ENCODE results near the gene MZB1.
"Not testable (repeated sequence)": the region's sequence is repeated elsewhere in the genome, so short reads cannot be mapped to it uniquely, and the experiment has no call there.

MZB1 gene

DNA sequence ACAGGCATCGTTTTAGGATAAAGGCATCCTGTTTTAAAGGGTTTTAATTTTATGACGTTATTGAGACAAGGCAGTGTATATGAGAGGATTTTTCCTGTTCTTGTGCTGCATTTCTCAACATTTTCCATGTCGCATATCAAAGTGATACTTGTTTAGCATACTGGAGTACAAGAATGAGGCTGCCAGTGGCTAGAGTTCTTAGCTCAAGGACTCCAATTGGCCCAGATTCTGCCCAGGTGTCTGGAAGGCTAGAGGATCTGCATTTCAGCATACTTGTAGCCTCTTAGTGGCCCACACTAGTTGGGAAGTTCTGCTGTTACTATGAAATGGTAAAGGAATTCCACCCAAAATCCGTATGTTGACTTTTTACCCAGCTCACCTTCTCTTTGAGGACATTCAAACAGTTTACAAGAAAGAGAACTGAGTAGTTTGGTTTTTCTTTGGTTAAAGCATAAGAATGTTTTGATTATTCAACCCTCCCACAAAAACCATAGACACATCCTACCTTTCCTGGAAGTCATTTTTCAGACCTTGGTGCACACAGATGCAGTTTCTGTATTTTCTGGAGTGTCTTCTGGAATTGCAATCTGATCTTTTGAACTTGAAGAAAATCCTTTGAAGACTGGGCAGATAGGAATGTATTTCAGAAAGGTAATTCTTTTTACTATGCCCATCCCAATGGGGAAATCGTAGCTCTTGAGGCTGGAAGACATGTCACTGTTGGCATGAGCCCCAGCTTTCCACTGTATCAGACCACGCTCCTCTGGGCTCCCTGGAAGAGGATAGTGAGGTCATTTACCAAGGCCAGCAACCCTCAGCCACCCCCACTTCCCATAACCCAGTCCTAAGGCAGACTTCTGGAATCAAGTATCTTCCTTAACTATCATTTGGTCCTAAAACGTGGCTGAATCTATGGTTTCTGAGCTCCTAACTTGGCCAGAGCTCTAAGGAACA lies 18.0 kb downstream of the MZB1 start:
- no peak for DNase-seq

- no peak for DNase-seq
These were observed 20.5 kb downstream of the MZB1 start for GRCh38 chr5:139369181-139369580.

- no peak for DNase-seq
These were observed 21.1 kb downstream of the MZB1 start for GRCh38 chr5:139368613-139369012.

GRCh38 chr5:139364466-139364865 lies 25.2 kb downstream of the MZB1 start:
- no peak for DNase-seq

- DNase-seq = no peak
These were observed 25.8 kb downstream of the MZB1 start for GRCh38 chr5:139363937-139364336.

GRCh38 chr5:139361835-139362429 lies 27.8 kb downstream of the MZB1 start:
- DNase-seq = no peak

- DNase-seq = no peak
These were observed 29.3 kb downstream of the MZB1 start for GRCh38 chr5:139360384-139360783.

- no peak for DNase-seq
These were observed 31.6 kb downstream of the MZB1 start for GRCh38 chr5:139358064-139358463.

GRCh38 chr5:139355900-139356299 lies 33.8 kb downstream of the MZB1 start:
- not testable (repeated sequence) for DNase-seq

DNA sequence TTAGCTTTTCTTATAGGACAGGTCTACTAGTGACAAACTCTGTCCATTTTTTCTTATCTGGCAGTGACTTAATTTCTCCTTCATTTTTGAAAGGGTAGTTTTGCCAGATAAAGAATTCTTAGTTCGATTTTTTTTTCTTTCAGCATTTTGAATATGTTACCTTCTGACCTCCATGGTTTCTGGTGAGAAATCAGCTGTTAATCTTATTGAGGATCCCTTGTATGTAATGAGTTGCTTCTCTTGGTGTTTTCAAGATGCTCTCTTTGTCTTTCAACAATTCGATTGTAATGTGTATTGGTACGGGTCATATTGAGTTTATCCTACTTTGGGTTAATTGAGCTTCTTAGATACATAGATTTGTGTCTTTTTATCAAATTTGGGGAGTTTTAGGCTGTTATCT lies 35.5 kb downstream of the MZB1 start:
- no peak for DNase-seq

- not testable (repeated sequence) for DNase-seq
These were observed 41.9 kb downstream of the MZB1 start for GRCh38 chr5:139347863-139348262.

GRCh38 chr5:139345442-139345841 lies 44.3 kb downstream of the MZB1 start:
- DNase-seq = not testable (repeated sequence)

DNA sequence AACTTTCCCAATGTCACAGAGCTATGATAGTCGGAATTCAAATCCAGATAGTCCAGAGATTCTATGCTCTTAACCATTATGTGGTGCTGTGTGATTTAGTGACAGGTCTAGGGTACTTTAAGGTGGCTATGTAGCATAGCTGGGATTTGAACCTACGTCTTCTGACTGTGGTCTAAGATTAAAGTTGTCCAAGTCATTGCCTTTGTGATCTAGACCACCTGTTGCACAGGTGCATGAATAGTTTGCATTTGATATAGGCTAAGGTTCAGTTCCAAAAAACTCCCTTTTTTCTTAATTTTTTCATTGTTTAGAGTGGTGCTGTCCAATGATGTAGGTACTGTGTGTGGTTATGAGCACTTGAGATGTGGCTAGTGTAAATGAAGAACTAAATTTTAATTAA lies 45.5 kb downstream of the MZB1 start:
- no peak for DNase-seq

DNA sequence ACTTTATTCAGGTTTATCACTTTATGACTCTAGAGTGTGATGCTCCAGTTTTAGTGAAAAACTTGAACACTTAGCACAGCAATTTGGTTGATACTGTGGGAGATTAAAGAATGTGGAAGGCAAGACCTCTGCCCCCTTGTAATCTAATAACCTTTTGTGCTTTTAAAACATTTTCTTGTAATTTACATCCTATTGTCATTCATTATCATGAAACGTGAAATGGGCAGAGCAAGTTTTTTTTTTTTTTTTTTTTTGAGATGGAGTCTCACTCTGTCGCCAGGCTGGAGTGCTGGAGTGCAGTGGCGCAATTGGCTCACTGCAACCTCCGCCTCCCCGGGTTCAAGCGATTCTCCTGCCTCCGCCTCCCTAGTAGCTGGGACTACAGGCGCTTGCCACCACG lies 46.2 kb downstream of the MZB1 start:
- no peak for DNase-seq

DNA sequence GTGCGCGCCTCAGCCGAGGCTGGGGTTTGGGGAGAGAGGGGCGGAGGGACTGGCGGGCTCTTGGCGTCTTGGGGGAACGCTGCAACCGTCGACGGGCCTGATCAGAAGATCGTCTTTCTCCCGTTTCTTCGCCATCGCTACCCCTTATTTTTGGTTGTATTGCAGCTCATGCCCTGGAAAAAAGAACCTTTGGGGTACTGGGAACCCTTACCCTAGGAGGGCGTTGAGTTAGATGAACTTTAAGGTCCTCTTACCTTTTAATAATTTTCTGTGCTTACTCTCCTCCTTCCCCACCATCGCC lies 47.3 kb downstream of the MZB1 start:
- no peak for DNase-seq

DNA sequence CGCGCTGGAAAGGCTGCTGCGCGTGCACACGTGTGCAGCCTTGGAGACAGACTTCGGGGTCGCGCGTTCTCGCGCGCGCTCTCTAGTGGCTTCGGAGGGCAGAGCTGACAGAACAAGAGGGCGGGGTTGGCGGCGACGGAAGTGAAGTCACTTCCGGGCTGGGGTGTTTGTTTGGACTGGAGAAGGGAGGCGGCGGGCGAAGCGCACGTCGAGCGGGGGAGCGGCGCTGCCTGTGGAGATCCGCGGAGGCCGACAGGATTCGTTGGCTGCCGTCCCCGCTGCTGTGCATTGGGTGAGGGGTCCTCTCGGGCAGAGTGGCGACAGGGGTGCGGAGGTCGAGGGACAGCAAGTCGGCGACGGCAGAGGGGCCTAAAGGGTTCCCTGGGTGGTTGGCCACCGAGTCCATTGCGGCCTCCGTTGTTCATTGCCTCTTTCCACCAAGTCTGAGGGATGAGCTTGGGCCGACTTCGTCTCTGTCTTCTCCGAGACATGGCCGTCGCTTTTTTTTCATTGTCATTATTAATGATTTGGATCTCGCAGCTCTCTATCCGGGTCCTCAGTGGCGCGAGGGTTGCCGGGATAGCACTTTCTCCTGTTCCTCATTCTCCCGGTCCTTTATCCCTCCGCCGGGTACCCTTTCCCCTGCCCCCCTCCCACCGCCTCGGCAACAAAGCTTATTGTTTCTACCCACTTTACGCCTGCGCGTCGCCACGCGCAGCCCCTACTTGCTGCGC lies 47.9 kb downstream of the MZB1 start, which contains the start of gene PAIP2:
TSS of gene PAIP2 (plus strand) at position 166 of the 734 bp plus-strand sequence. CDS start 21,931 bp downstream, outside the sequence.
- DNase-seq = peak; percentile 99

- no peak for DNase-seq
These were observed 48.5 kb downstream of the MZB1 start for GRCh38 chr5:139341187-139341688.

DNA sequence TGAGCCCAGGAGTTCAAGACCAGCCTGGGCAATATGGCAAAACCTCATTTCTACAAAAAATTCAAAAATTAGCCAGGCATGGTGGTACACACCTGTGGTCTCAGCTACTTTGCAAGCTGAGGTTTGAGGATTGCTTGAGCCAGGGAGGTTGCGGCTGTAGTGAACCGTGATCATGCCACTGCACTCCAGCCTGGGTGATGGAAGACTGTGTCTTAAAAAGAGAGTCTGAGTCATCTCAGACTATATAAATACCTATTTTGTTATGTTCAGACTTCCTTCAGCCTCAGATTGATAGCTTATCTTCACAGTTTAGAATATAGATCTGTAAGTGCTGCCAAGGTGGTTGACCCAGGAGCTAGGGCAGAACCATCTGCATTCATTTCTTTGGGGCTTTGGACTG lies 49.7 kb downstream of the MZB1 start:
- DNase-seq = no peak
